DMS153 treated with DMSO at 0.1 percent for 48 hours (cell line): Measurements from ENCODE around the gene SPG11.

Experiments used
- DNase-seq: peaks from one replicate; lab custom pipeline; 2025; ENCODE audit not compliant: unreplicated experiment; lab: John Stamatoyannopoulos, UW

Gene SPG11

DNA sequence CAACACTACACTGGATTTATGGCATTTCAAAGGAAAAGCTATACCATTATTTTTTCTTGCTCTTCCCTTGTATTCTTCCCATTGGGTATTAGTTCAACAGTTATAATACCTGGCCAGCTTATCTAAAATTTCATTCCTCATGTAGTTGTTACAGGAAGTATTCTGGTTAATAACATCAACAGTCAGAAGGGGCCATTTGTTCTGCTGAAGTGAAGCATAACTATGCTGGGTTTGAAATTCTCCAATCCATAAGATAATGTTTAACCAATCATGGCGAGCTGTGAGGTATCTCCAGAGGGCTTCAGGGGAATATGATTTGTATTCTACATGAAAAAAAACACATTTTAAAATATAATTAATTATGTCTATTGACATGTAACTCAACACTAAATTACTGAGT, 43.4 kb downstream of the SPG11 start:
- no peak for DNase-seq

- DNase-seq = no peak
These were observed 46.5 kb downstream of the SPG11 start for GRCh38 chr15:44616974-44617373.

- DNase-seq = no peak
These were observed 56.7 kb downstream of the SPG11 start for GRCh38 chr15:44606740-44607139.

GRCh38 chr15:44603126-44603525, 60.3 kb downstream of the SPG11 start:
- DNase-seq = no peak

DNA sequence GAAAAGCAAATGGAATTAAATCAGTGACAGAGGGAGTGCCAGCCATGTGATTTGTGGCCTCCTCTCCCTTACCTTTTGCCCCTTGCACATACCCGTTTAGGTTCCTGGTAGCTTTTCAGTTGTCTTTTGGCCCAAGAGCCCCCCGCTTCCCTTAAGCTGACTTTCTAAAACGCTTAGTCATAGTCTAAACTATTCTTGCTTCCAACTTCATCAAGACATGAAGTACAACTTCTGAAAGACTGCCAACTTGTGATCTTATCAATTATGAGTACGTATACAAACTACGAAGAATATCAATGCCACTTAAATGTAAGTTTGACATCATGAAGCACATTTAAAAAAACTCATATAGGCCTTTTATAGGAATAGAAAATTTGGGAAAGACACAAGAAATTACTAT, 64.6 kb downstream of the SPG11 start:
- no peak for DNase-seq

GRCh38 chr15:44598066-44598465, 65.4 kb downstream of the SPG11 start:
- no peak for DNase-seq

GRCh38 chr15:44596511-44597010, 66.9 kb downstream of the SPG11 start:
- DNase-seq = no peak

GRCh38 chr15:44595656-44596510, 67.6 kb downstream of the SPG11 start:
- DNase-seq = no peak

DNA sequence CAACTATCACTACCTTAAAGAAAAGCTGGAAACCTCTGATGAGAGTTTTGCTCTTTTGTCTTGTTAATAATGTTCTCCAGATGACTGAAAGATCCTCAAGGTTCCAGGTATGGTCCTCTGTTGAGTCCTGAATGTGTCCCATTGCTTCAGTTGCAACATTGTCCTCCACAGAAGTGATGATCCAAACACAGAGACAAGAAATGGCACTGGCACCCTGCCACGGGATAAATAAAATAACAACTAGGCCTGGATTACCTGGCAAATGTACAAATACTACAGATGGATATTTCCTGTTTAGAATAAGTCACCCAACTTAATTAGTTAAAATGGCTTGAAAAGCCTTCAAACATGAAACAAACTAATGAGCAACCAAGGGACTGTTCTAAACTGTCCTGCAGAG, 68.2 kb downstream of the SPG11 start:
- DNase-seq = no peak

DNA sequence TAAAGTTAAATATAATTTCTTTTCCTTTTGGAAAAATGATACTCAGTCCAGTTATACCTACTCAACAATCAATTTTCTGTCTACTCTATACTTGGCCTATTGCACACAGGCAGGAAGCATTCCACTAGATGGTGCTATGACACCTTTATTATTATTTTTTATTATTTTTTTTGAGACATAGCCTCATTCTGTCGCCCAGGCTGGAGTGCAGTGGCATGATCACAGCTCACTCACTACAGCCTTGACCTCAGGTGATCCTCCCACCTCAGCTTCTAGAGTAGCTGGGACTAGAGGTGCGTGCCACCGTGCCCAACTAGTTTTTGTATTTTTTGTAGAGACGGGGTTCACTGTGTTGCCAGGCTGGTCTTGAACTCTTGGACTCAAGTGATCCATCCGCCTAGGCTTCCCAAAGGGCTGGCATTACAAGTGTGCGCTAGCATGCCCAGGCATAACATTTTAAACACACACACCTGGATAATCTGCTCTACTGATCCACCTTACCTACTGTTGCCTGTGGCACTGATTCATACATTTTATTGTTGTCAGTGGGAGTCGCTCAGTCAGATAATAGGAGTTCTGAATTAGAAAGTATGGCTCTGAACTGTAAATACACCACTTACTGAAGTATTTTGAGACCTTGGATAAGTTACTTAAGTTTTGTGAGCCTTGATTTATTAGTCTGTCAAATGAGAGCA, 70.3 kb downstream of the SPG11 start:
- DNase-seq = no peak

DNA sequence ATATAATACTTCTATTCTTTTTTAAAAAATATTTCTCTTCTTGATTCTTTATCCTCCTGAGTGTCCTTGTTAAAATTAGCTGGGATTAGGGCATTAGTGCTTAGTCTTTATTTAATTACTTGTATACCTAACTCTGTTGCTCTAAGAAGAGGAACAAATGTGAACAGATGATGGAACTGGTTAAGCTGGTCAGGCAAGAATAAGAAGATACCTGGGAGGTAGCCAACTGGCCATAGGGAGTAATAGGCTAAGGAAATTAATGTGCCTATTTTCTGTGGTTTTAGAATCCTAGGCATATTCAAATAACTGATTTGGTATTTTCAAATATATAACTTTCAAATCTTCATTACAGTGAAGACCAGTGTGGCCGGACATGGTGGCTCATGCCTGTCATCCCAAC, 72.1 kb downstream of the SPG11 start:
- DNase-seq = no peak

DNA sequence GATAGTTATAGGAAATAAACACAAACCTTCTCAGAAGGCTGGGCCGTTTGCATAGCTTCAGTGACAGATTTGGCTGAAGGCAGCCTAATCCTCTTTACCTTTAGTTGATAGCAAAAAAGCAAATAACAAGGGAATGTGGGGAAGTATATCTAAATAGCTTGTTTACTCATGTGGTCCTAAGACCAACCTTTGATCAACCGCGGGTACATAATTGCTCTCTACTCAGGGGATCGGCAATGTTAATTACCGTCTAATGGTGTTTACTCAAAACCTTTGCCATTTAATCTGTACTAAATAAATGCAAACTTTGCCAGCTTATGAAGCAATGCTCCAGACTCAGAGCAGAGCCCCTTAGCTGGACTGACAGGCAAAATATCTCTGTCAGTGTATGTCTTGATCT, 74.9 kb downstream of the SPG11 start:
- no peak for DNase-seq

DNA sequence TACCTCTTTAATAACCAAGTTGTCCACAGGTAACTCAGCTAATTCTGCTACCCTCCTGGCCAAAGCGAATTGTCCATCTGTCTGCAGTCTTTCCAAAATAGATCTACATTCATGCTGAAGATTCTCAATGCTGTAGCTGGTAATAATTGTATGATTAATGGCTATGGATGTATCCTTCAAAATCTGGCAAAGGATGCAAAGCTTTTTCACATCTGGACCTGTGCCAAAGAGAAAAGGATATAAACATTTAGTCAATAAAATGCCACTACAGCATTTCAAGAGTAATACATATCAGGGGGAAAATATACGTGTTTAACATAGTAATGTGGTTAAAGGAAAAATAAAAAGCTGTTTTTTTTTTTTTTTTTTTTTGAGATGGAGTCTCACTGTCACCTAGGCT, 77.8 kb downstream of the SPG11 start:
- no peak for DNase-seq

DNA sequence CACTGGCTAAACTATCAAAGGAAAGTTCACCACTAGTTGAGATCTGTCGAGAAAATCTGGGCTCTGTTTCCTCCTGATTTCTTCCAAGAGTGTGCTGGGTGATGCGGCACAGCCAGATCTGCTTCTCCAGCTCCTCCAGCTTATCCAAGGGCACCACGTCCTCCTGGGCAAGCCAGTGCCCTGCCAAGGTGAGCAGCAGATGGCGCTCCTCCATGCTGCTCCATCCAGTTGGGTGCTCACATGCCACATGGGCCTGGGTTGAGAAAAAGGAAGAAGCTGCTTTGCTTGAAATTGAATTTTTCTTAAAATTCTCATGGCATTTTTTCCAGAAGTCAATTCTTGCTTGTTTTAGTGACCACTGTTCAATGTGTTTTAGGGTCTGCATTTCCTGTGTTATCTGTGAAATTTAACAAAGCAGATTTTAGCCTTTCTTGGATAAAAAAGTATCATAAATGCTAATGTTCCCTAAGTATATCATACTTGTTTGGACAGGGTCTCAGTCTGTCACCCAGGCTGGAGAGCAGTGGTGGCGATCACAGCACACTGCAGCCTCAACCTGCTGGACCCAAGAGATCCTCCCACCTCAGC, 79.2 kb downstream of the SPG11 start:
- DNase-seq = no peak

GRCh38 chr15:44580105-44580504, 83.4 kb downstream of the SPG11 start:
- DNase-seq = no peak

DNA sequence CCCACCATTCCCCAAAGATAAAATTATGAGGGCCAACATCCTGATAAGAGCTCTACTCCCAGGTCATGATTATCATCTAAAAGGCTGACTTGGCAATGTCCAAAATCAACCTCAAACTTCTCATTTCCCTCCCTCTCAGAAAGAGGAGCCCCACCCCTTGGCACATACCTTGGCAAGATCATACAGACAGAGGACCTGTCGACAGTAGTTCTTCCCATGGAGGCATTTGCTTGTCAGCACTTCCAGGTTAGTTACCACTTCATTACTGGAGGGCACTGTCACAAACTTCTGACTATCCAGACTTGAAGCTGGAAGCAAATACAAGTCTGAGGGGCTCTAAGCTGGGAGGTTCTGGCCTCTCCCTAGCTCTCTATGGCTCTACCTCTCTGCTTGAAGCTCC, 88.7 kb downstream of the SPG11 start:
- DNase-seq = no peak

- no peak for DNase-seq
These were observed 90.1 kb downstream of the SPG11 start for GRCh38 chr15:44573386-44573785.

DNA sequence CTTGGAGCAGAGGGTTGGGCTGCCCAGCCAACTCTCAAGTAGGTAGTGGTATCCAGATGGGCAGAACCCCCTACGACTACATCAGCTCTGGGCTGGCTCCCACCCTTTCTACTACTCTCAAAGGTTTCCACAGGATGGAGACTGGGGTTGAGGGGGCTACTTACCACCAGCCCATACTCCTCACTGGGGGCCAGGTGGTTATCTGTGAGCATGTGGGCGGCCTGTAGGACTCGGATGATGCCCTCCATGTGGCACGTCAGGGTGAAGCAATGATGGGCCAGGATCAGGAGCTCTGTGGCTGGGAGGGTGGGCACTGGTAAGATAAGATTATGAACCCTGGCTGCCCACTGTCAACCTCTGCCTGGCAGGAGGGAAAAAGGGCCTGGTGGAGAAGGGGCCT, 93.1 kb downstream of the SPG11 start:
- DNase-seq = no peak

- no peak for DNase-seq
These were observed 94.1 kb downstream of the SPG11 start for GRCh38 chr15:44569316-44569715.

- DNase-seq = no peak
These were observed 95.1 kb downstream of the SPG11 start for GRCh38 chr15:44568338-44568737.

GRCh38 chr15:44566155-44566540, 97.3 kb downstream of the SPG11 start:
- no peak for DNase-seq
